Neuronal stem cell (in vitro differentiated cells): ENCODE results near the gene LIG3.
"Not testable (repeated sequence)": the region's sequence is repeated elsewhere in the genome, so short reads cannot be mapped to it uniquely, and the experiment has no call there.

Experiments
- DNase-seq: peaks from one replicate; pipeline ENCODE4 v3.0.0-alpha.2; 2013; ENCODE audit warnings: low spot score
- H2AFZ ChIP-seq: one replicate; pipeline ENCODE4 v1.6.1; 2013; ENCODE audit warnings: mild to moderate bottlenecking, low read length, inconsistent platforms
- H2AK5ac ChIP-seq: 2 replicates; pipeline ENCODE4 v1.6.1; 2013; ENCODE audit warnings: low read depth, mild to moderate bottlenecking, inconsistent platforms, low read length, moderate library complexity, mixed read lengths
- H2BK120ac ChIP-seq: 2 replicates; pipeline ENCODE4 v1.6.1; 2013; ENCODE audit warnings: low read depth, mild to moderate bottlenecking, inconsistent platforms, low read length, moderate library complexity, mixed read lengths
- H2BK12ac ChIP-seq: one replicate; pipeline ENCODE4 v1.6.1; 2013; ENCODE audit warnings: low read length, inconsistent platforms
- H2BK15ac ChIP-seq: 2 replicates; pipeline ENCODE4 v1.6.1; 2013; ENCODE audit warnings: mild to moderate bottlenecking, low read length, inconsistent platforms, mixed read lengths
- H2BK5ac ChIP-seq: one replicate; pipeline ENCODE4 v1.6.1; 2013; ENCODE audit warnings: inconsistent platforms, mild to moderate bottlenecking, low read length, moderate library complexity
- H3K14ac ChIP-seq: one replicate; pipeline ENCODE4 v1.6.1; 2013; ENCODE audit warnings: low read length, inconsistent platforms
- H3K18ac ChIP-seq: 2 replicates; pipeline ENCODE4 v1.6.1; 2013; ENCODE audit warnings: low read length, inconsistent platforms
- H3K23ac ChIP-seq: 2 replicates; pipeline ENCODE4 v1.6.1; 2013; ENCODE audit warnings: low read depth, mild to moderate bottlenecking, mixed read lengths, low read length, inconsistent platforms; ENCODE audit not compliant: poor library complexity
- H3K27ac ChIP-seq: replicated peaks from 3 replicates; pipeline ENCODE4 v1.5.1; 2013; ENCODE audit warnings: low read length, inconsistent platforms
- H3K27me3 ChIP-seq, 3 experiments: 2 replicates each; pipeline ENCODE4 v1.6.1; 2013; ENCODE audit warnings: low read length in 3 of 3, mild to moderate bottlenecking in 2 of 3, inconsistent platforms in 1 of 3, low read depth in 1 of 3, mixed read lengths in 1 of 3, moderate library complexity in 1 of 3; ENCODE audit not compliant: control insufficient read depth in 3 of 3, insufficient read depth in 3 of 3
- H3K36me3 ChIP-seq, 2 donors: replicated peaks in 1 of 2; 2 replicates each; pipeline ENCODE4 v1.6.1; 2013; ENCODE audit warnings: low read length in 2 of 2; ENCODE audit not compliant: control insufficient read depth in 2 of 2, insufficient read depth in 2 of 2
- H3K4ac ChIP-seq: 2 replicates; pipeline ENCODE4 v1.6.1; 2013; ENCODE audit warnings: inconsistent platforms, mild to moderate bottlenecking, low read length, moderate library complexity
- H3K4me1 ChIP-seq, 2 donors: 1 replicate in 1 of 2; 2 replicates in 1 of 2; pipeline ENCODE4 v1.6.1; 2013; ENCODE audit warnings: low read length in 2 of 2, low read depth in 1 of 2; ENCODE audit not compliant: control insufficient read depth in 2 of 2, insufficient read depth in 1 of 2
- H3K4me2 ChIP-seq: one replicate; pipeline ENCODE4 v1.6.1; 2013; ENCODE audit warnings: mild to moderate bottlenecking, low read length, inconsistent platforms; ENCODE audit not compliant: insufficient read depth, poor library complexity, severe bottlenecking
- H3K4me3 ChIP-seq, 2 donors: 2 replicates each; pipeline ENCODE4 v1.5.1; 2013; ENCODE audit warnings: low read length in 2 of 2, mild to moderate bottlenecking in 2 of 2, inconsistent platforms in 1 of 2, moderate library complexity in 1 of 2
- H3K79me1 ChIP-seq: one replicate; pipeline ENCODE4 v1.6.1; 2013; ENCODE audit warnings: low read depth, mild to moderate bottlenecking, inconsistent platforms, low read length, moderate library complexity
- H3K9ac ChIP-seq: one replicate; pipeline ENCODE4 v1.6.1; 2013; ENCODE audit warnings: mild to moderate bottlenecking, low read depth, low read length, inconsistent platforms; ENCODE audit not compliant: poor library complexity
- H3K9me3 ChIP-seq, 2 donors: replicated peaks in 1 of 2; 2 replicates each; pipeline versions ENCODE3 to v1.6.1; 2013; ENCODE audit warnings: low read length in 2 of 2, mild to moderate bottlenecking in 2 of 2, inconsistent platforms in 1 of 2, low read depth in 1 of 2, mixed read lengths in 1 of 2, moderate library complexity in 1 of 2; ENCODE audit not compliant: control insufficient read depth in 2 of 2, insufficient read depth in 1 of 2
- H4K8ac ChIP-seq: one replicate; pipeline ENCODE4 v1.6.1; 2013; ENCODE audit warnings: low read depth, mild to moderate bottlenecking, inconsistent platforms, low read length, moderate library complexity
- H4K91ac ChIP-seq: one replicate; pipeline ENCODE4 v1.6.1; 2013; ENCODE audit warnings: low read length, low read depth, mild to moderate bottlenecking, inconsistent platforms; ENCODE audit not compliant: poor library complexity
- WGBS, 2 donors: extraction: QIAGEN DNeasy Blood & Tissue Kit; methylation state at CpG; one replicate each; pipeline ENCODE4 v1.1.7; 2013; ENCODE audit warnings: missing lambda C conversion rate in 2 of 2, mixed read lengths in 1 of 2; ENCODE audit not compliant: insufficient read length in 2 of 2, insufficient replicate concordance in 1 of 2; ENCODE audit errors: extremely low coverage in 2 of 2; 5-methylcytosine and 5-hydroxymethylcytosine counted together

Gene LIG3

DNA sequence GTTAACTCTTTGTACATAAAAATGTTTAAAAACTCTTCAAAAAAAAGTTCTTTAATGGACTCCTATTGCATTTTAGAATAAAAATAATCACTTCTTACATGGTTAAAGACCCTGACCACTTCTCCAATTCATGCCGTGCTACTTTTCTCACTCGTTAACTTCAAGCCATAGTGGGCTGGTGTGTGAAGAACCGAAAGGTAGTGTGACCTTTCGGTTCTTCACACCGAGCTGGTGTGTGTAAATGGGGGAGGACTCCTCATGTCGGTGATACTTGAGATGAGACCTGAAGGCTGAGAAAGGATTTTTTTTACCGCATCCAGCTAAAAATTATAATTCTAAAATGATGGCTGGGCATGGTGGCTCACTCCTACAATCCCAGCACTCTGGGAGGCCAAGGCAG lies 61.1 kb downstream of the LIG3 start:
- Histone ChIP-seq H3K14ac (no peak overlapping the region), H3K4ac (no peak overlapping the region), H3K18ac (no peak overlapping the region), H3K27ac (no peak overlapping the region), H3K23ac (no peak overlapping the region), H2BK15ac (no peak overlapping the region), H3K36me3 (no peaks in the 10 kb centered on the region), H2AFZ (no peak overlapping the region), H2BK5ac (no peak overlapping the region), H4K8ac (no peak overlapping the region), H3K4me3 (no peak overlapping the region), H3K9ac (no peak overlapping the region), H2AK5ac (no peak overlapping the region), H2BK120ac (no peak overlapping the region), H4K91ac (no peak overlapping the region), H3K9me3 (no peaks in the 10 kb centered on the region), H3K27me3 (no peaks in the 10 kb centered on the region), H3K79me1 (no peaks in the 10 kb centered on the region), H2BK12ac (no peak overlapping the region), H3K4me2 (no peak overlapping the region), H3K4me1 (no peaks in the 10 kb centered on the region)
- no CpG with 5 or more reads among the region's 7 CpGs for WGBS, 2 donors
- no peak for DNase-seq

DNA sequence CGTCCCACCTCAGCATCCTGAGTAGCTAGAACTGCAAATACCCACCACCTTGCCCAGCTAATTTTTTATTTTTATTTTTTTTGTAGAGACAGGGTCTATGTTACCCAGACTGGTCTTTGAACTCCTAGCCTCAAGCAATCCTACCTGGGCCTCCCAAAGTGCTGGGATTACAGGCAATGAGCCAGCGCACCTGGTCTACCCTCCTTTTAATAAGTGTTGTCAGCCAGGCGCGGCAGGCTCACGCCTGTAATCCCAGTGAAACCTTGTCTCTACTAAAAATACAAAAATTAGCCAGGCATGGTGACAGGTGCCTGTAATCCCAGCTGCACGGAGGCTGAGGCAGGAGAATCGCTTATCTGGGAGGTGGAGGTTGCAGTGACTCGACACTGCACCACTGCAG lies 63.9 kb downstream of the LIG3 start:
- Histone ChIP-seq H3K4me2 (no peak overlapping the region), H4K8ac (no peak overlapping the region), H3K4me1 (peaks cover 0 to 4% of the 10 kb centered on the region in 2 donors), H3K9me3 (no peaks in the 10 kb centered on the region), H3K18ac (no peak overlapping the region), H3K23ac (no peak overlapping the region), H3K14ac (no peak overlapping the region), H2AFZ (no peak overlapping the region), H2BK5ac (no peak overlapping the region), H3K27me3 (no peaks in the 10 kb centered on the region), H2BK15ac (no peak overlapping the region), H2BK12ac (no peak overlapping the region), H2BK120ac (no peak overlapping the region), H2AK5ac (no peak overlapping the region), H3K4ac (no peak overlapping the region), H4K91ac (no peak overlapping the region), H3K27ac (no peak overlapping the region), H3K79me1 (no peaks in the 10 kb centered on the region), H3K4me3 (no peak overlapping the region), H3K36me3 (no peaks in the 10 kb centered on the region), H3K9ac (no peak overlapping the region)
- no peak for DNase-seq
- no CpG with 5 or more reads among the region's 8 CpGs for WGBS, 2 donors

DNA sequence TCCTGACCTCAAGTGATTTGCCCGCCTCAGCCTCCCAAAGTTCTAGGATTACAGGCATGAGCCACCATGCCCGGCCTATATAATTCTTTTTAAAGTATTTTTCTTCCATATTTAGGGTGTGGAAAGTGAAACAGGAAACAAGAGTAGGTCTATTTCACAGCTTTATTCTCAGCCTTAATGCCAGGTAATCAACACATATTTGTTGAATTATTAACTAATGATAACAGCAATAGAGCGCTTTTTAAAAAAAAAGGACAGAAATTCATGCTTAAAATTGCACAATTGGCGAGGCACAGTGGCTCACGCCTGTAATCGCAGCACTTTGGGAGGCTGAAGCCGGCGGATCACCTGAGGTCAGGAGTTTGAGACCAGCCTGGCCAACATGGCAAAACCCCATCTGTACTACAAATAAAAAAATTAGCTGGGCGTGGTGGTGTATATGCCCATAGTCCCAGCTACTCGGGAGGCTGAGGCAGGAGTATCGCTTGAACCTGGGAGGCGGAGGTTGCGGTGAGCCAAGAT lies 65.2 kb downstream of the LIG3 start:
- not testable (repeated sequence) for H3K9me3 ChIP-seq, H3K36me3 ChIP-seq, H4K91ac ChIP-seq, H3K27ac ChIP-seq, H3K79me1 ChIP-seq, H3K4me1 ChIP-seq, H2BK15ac ChIP-seq, H2BK12ac ChIP-seq, H3K27me3 ChIP-seq, H3K4me2 ChIP-seq, H3K23ac ChIP-seq, DNase-seq, H4K8ac ChIP-seq, H3K4ac ChIP-seq, H3K14ac ChIP-seq, H2AFZ ChIP-seq, H2AK5ac ChIP-seq, H3K9ac ChIP-seq, H2BK5ac ChIP-seq, H3K18ac ChIP-seq, H3K4me3 ChIP-seq, H2BK120ac ChIP-seq
- WGBS, 2 donors = no CpG with 5 or more reads among the region's 13 CpGs

DNA sequence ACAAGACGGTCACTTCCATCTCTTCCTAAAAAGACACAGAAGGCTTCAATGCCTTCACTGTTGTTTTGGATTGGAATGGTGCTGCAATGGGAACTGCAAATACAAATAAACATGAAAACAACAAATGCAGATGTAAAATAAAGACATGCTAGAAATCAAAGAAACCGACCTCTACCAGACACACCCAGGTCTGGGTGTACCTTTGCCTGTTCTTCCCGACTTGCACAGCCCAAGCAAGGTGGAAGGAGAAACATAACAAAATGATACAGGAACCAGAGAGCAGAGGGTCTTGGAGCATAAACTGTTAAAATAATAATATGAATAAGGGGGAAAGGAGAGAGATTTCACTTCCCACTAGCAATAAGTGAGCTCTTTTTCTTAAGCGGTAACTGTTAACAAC lies 65.9 kb downstream of the LIG3 start:
- no peak overlapping the region for H2BK120ac ChIP-seq
- no peak overlapping the region for H3K23ac ChIP-seq
- no peak overlapping the region for H2BK15ac ChIP-seq
- H3K14ac ChIP-seq = no peak overlapping the region
- H3K9ac ChIP-seq = no peak overlapping the region
- no peak overlapping the region for H3K18ac ChIP-seq
- H4K91ac ChIP-seq = no peak overlapping the region
- DNase-seq = no peak
- H3K27me3 ChIP-seq = no peaks in the 10 kb centered on the region
- H3K4ac ChIP-seq = no peak overlapping the region
- WGBS, 2 donors = no CpG with 5 or more reads among the region's 4 CpGs
- no peak overlapping the region for H3K4me2 ChIP-seq
- no peaks in the 10 kb centered on the region for H3K79me1 ChIP-seq
- H3K27ac ChIP-seq = no peak overlapping the region
- H2BK5ac ChIP-seq = no peak overlapping the region
- H2AK5ac ChIP-seq = no peak overlapping the region
- H3K9me3 ChIP-seq = no peaks in the 10 kb centered on the region
- H4K8ac ChIP-seq = no peak overlapping the region
- H3K4me3 ChIP-seq = no peak overlapping the region
- H3K4me1 ChIP-seq = peaks cover 0 to 4% of the 10 kb centered on the region in 2 donors
- no peaks in the 10 kb centered on the region for H3K36me3 ChIP-seq
- no peak overlapping the region for H2BK12ac ChIP-seq
- H2AFZ ChIP-seq = no peak overlapping the region
